Caco-2 (cell line): Measurements from ENCODE around the gene PROB1. TPM values are rescaled to one million over a fixed set of nuclear protein-coding genes. Genes with fewer than 3 reads are reported as not detected.

ENCODE experiments used
- BruUV-seq: library from RNA; stranded (reverse); fragments of 400-500 nt; replicated peaks from 2 replicates; lab custom pipeline; 2021; lab: Mats Ljungman, UMichigan
- CTCF ChIA-PET: fragments of 300-600 bp; sonication (Branson Sonifier 250); formaldehyde crosslinking; loops from one replicate; lab custom pipeline; 2022; ENCODE audit warnings: antibody characterized with exemption; lab: Charles Lee
- POLR2A ChIA-PET: fragments of 300-600 bp; sonication (Branson Sonifier 250); formaldehyde crosslinking; loops from one replicate; lab custom pipeline; 2022; ENCODE audit warnings: antibody characterized with exemption; lab: Charles Lee
- DNase-seq, 2 experiments: peaks; one replicate each; pipeline versions ENCODE4 v3.0.0 to v3.0.0-alpha.2; 2020 to 2022
- H3K27me3 ChIP-seq: replicated peaks from 2 replicates; pipeline ENCODE4 v1.6.0; 2011; ENCODE audit warnings: low read length; ENCODE audit not compliant: control insufficient read depth, insufficient read depth
- H3K36me3 ChIP-seq: 2 replicates; pipeline ENCODE4 v1.5.1; 2011; ENCODE audit warnings: low read length; ENCODE audit not compliant: control insufficient read depth, insufficient read depth
- H3K4me1 ChIP-seq: fragments of 250-450 bp; sonication (Bioruptor Pico); 2 replicates; pipeline ENCODE4 v1.5.1; 2020; ENCODE audit warnings: mild to moderate bottlenecking
- H3K4me3 ChIP-seq: 2 replicates; pipeline ENCODE4 v1.5.1; 2011; ENCODE audit warnings: low read depth, mild to moderate bottlenecking, control low read depth, low read length
- H3K9me3 ChIP-seq: fragments of 250-450 bp; sonication (Bioruptor Pico); 2 replicates; pipeline ENCODE4 v1.5.1; 2020; ENCODE audit warnings: mild to moderate bottlenecking, moderate library complexity
- H3K27ac Mint-ChIP-seq: one replicate; pipeline ENCODE4 v1.8.0; 2022; ENCODE audit warnings: mixed read lengths; ENCODE audit not compliant: unreplicated experiment
- H3K27me3 Mint-ChIP-seq: one replicate; pipeline ENCODE4 v1.8.0; 2022; ENCODE audit warnings: mixed read lengths; ENCODE audit not compliant: insufficient read depth, unreplicated experiment
- H3K36me3 Mint-ChIP-seq: one replicate; pipeline ENCODE4 v1.8.0; 2022; ENCODE audit warnings: mild to moderate bottlenecking, mixed read lengths; ENCODE audit not compliant: insufficient read depth, unreplicated experiment
- H3K4me1 Mint-ChIP-seq: one replicate; pipeline ENCODE4 v1.8.0; 2022; ENCODE audit warnings: low read depth, mixed read lengths; ENCODE audit not compliant: unreplicated experiment
- H3K4me3 Mint-ChIP-seq: one replicate; pipeline ENCODE4 v1.8.0; 2022; ENCODE audit warnings: mild to moderate bottlenecking, moderate library complexity, mixed read lengths; ENCODE audit not compliant: unreplicated experiment
- H3K9me3 Mint-ChIP-seq: one replicate; pipeline ENCODE4 v1.8.0; 2022; ENCODE audit warnings: mixed read lengths; ENCODE audit not compliant: unreplicated experiment
- intact Hi-C: fragments of 100-400 bp; cut with micrococcal nuclease; formaldehyde crosslinking; loops from one replicate; pipeline ENCODE4 v1.10.0; 2022; ENCODE audit not compliant: unreplicated experiment
- total RNA-seq: library from RNA; stranded (reverse); gene quantifications from 2 replicates; pipeline ENCODE4 v1.2.3, GENCODE V29; 2022
- TF ChIP-seq, protein P1 (sequence below), 2 experiments: fragments of 200-600 bp in 1 of 2; IDR thresholded peaks; 1 replicate in 1 of 2; 2 replicates in 1 of 2; pipeline versions ENCODE4 v1.5.1 to v1.8.0; 2011 to 2022; ENCODE audit warnings: antibody characterized with exemption in 1 of 2, control low read depth in 1 of 2, inconsistent platforms in 1 of 2, low read depth in 1 of 2, low read length in 1 of 2, mild to moderate bottlenecking in 1 of 2, moderate library complexity in 1 of 2; ENCODE audit not compliant: insufficient read depth in 1 of 2, severe bottlenecking in 1 of 2, unreplicated experiment in 1 of 2

The PROB1 gene
- total RNA-seq, 1 experiment from 2014 or later: 2.7 TPM

DNA sequence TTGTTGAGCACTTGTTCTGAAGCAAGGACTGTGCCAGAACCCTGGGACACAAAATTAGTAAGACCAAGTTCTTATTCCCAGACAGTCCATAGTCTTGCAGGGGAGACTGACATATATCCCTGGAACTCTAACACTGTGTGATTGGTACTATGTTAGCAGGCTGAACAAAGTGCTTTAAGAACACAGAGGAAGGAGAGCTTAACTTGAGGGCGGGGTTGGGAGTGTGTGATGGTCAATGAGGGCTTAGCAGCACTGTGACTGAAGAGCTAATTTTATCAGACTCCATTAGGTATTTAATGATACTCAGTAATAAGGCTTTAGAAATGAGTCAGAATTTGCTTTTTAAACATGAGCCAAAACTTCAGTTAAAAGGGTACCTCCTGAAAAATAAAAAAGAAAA, 23.9 kb upstream of the PROB1 start:
- Mint-ChIP-seq H3K27me3 (no peaks in the 10 kb centered on the region), H3K4me1 (peaks cover 6% of the 10 kb centered on the region), H3K27ac (no peak overlapping the region), H3K36me3 (peaks cover 8% of the 10 kb centered on the region), H3K9me3 (no peaks in the 10 kb centered on the region), H3K4me3 (no peak overlapping the region)
- H3K4me1 ChIP-seq: no peaks in the 10 kb centered on the region
- intact Hi-C loops: no loop called here
- no peaks in the 10 kb centered on the region for H3K27me3 ChIP-seq
- no peak overlapping the region for H3K4me3 ChIP-seq
- TF ChIP-seq, protein P1, sequence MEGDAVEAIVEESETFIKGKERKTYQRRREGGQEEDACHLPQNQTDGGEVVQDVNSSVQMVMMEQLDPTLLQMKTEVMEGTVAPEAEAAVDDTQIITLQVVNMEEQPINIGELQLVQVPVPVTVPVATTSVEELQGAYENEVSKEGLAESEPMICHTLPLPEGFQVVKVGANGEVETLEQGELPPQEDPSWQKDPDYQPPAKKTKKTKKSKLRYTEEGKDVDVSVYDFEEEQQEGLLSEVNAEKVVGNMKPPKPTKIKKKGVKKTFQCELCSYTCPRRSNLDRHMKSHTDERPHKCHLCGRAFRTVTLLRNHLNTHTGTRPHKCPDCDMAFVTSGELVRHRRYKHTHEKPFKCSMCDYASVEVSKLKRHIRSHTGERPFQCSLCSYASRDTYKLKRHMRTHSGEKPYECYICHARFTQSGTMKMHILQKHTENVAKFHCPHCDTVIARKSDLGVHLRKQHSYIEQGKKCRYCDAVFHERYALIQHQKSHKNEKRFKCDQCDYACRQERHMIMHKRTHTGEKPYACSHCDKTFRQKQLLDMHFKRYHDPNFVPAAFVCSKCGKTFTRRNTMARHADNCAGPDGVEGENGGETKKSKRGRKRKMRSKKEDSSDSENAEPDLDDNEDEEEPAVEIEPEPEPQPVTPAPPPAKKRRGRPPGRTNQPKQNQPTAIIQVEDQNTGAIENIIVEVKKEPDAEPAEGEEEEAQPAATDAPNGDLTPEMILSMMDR (IDR thresholded peaks at IDR 0.05; ENCODE audit: insufficient read depth in 1 of 2, low read depth in 1 of 2, low read length in 1 of 2, severe bottlenecking in 1 of 2, unreplicated experiment in 1 of 2): no peak
- no peaks in the 10 kb centered on the region for H3K9me3 ChIP-seq
- BruUV-seq: no TSS peak
- DNase-seq: no peak
- H3K36me3 ChIP-seq: no peaks in the 10 kb centered on the region
- POLR2A ChIA-PET: no interaction called here
- CTCF ChIA-PET: interaction anchor here (0.6 to 4.2 kb wide), 3 partner anchors 15 to 95 kb away, joined by 3 to 36 read pairs (median 3); no protein-coding TSS in a partner anchor

- POLR2A ChIA-PET: no interaction called here
- TF ChIP-seq, protein P1 (IDR thresholded peaks at IDR 0.05; ENCODE audit: insufficient read depth in 1 of 2, low read depth in 1 of 2, low read length in 1 of 2, severe bottlenecking in 1 of 2, unreplicated experiment in 1 of 2): no peak
- no peak overlapping the region for H3K4me3 Mint-ChIP-seq
Measured at GRCh38 chr5:139417214-139417613, 22.3 kb upstream of the PROB1 start.

GRCh38 chr5:139416651-139417050, 21.7 kb upstream of the PROB1 start:
- Mint-ChIP-seq H3K27me3 (no peaks in the 10 kb centered on the region), H3K4me1 (no peaks in the 10 kb centered on the region), H3K4me3 (no peak overlapping the region), H3K9me3 (no peaks in the 10 kb centered on the region), H3K27ac (no peak overlapping the region), H3K36me3 (no peaks in the 10 kb centered on the region)
- BruUV-seq: no TSS peak
- Histone ChIP-seq H3K36me3 (no peaks in the 10 kb centered on the region), H3K4me1 (no peaks in the 10 kb centered on the region), H3K4me3 (no peak overlapping the region), H3K9me3 (no peaks in the 10 kb centered on the region), H3K27me3 (no peaks in the 10 kb centered on the region)
- CTCF ChIA-PET: no interaction called here
- DNase-seq: no peak
- intact Hi-C loops: no loop called here
- POLR2A ChIA-PET: no interaction called here
- TF ChIP-seq, protein P1 (IDR thresholded peaks at IDR 0.05; ENCODE audit: insufficient read depth in 1 of 2, low read depth in 1 of 2, low read length in 1 of 2, severe bottlenecking in 1 of 2, unreplicated experiment in 1 of 2): no peak

More at GRCh38 chr5:139417214-139417613, 22.3 kb upstream of the PROB1 start:
- CTCF ChIA-PET: no interaction called here
- Histone ChIP-seq H3K36me3 (no peaks in the 10 kb centered on the region), H3K4me1 (no peaks in the 10 kb centered on the region), H3K27me3 (no peaks in the 10 kb centered on the region), H3K9me3 (no peaks in the 10 kb centered on the region), H3K4me3 (no peak overlapping the region)
- H3K27ac Mint-ChIP-seq: no peak overlapping the region
- H3K9me3 Mint-ChIP-seq: no peaks in the 10 kb centered on the region
- H3K27me3 Mint-ChIP-seq: no peaks in the 10 kb centered on the region
- intact Hi-C loops: no loop called here
- no TSS peak for BruUV-seq
- peaks cover 3% of the 10 kb centered on the region for H3K36me3 Mint-ChIP-seq
- peaks cover 2% of the 10 kb centered on the region for H3K4me1 Mint-ChIP-seq
- DNase-seq: no peak
